Gastrocnemius medialis (tissue), 4 donors: ENCODE data around the gene PCDHB12. TPM values are rescaled to one million over a fixed set of nuclear protein-coding genes. Genes with fewer than 3 reads are reported as not detected.
A peak's percentile ranks its signal among the peaks of the same experiment; 100 is the strongest.
"Not testable (repeated sequence)": the region's sequence is repeated elsewhere in the genome, so short reads cannot be mapped to it uniquely, and the experiment has no call there.

ENCODE experiments used
- ATAC-seq, 2 donors: fragments of 150-250 bp; one replicate each; pipeline ENCODE4 v1.9.1; 2016
- DNase-seq, 2 donors: peaks; one replicate each; pipeline ENCODE4 v3.0.0-alpha.2; 2019
- H3K27ac ChIP-seq, 4 donors: fragments of 200-600 bp; sonication (generic); 1 replicate in 1 of 4; 2 replicates in 3 of 4; pipeline ENCODE4 v1.5.1; 2016 to 2018; ENCODE audit warnings: mild to moderate bottlenecking in 2 of 4, moderate library complexity in 1 of 4
- H3K27me3 ChIP-seq, 3 donors: fragments of 200-600 bp; sonication (generic) in 2 of 3; 1 replicate in 1 of 3; 2 replicates in 2 of 3; pipeline versions ENCODE4 v1.5.1 to v1.6.0; 2016 to 2019; ENCODE audit warnings: mild to moderate bottlenecking in 1 of 3, moderate library complexity in 1 of 3
- H3K36me3 ChIP-seq, 2 donors: fragments of 200-600 bp; sonication (generic) in 1 of 2; one replicate each; pipeline ENCODE4 v1.5.1; 2017 to 2018
- H3K4me1 ChIP-seq, 2 donors: fragments of 200-600 bp; sonication (generic) in 1 of 2; one replicate each; pipeline ENCODE4 v1.5.1; 2016 to 2017; ENCODE audit warnings: mild to moderate bottlenecking in 2 of 2
- H3K4me3 ChIP-seq, 4 donors: fragments of 200-600 bp; sonication (generic) in 3 of 4; 1 replicate in 1 of 4; 2 replicates in 3 of 4; pipeline ENCODE4 v1.5.1; 2016 to 2019; ENCODE audit warnings: mild to moderate bottlenecking in 2 of 4
- H3K9me3 ChIP-seq, 3 donors: fragments of 200-600 bp; sonication (generic) in 2 of 3; 1 replicate in 1 of 3; 2 replicates in 2 of 3; pipeline ENCODE4 v1.5.1; 2016 to 2019
- CTCF ChIP-seq, 5 experiments: fragments of 450-650 bp in 3 of 5; fragments of 200-600 bp in 2 of 5; sonication (generic) in 2 of 5; IDR thresholded peaks in 4 of 5; conservative IDR thresholded peaks in 1 of 5; 1 replicate in 4 of 5; 2 replicates in 1 of 5; pipeline ENCODE4 v1.5.1; 2016 to 2019; ENCODE audit warnings: antibody characterized with exemption in 5 of 5, mild to moderate bottlenecking in 3 of 5, moderate library complexity in 3 of 5
- POLR2A ChIP-seq, 2 donors: fragments of 450-650 bp; IDR thresholded peaks; one replicate each; pipeline ENCODE4 v1.6.1; 2017; ENCODE audit warnings: antibody characterized with exemption in 2 of 2, mild to moderate bottlenecking in 2 of 2, moderate library complexity in 2 of 2
- in situ Hi-C, 4 donors: fragments of 200-750 bp; cut with MboI; loops; one replicate each; pipeline versions ENCODE4 v1.15.0 to v1.8.0; 2017; ENCODE audit warnings: low sequenced_read_pairs in 4 of 4
- intact Hi-C: fragments of 100-400 bp; cut with DNase I; formaldehyde crosslinking; loops from one replicate; pipeline ENCODE4 v1.15.1; 2023; ENCODE audit warnings: low total_unique reads
- total RNA-seq, 4 donors: library from RNA; depleted of rRNA; stranded (reverse); fragments of >200 nt; gene quantifications; one replicate each; pipeline versions ENCODE4 v1.1.0 to v1.2.3, GENCODE V29; 2016

Gene PCDHB12
- total RNA-seq, 4 donors from 2014 or later = 0.41 to 1.1 (median 0.59) TPM

- intact Hi-C loops (no loop called here), in situ Hi-C loops (no loop called here)
- Histone ChIP-seq H3K9me3 (peaks cover 0 to 17% (median 11%) of the 10 kb centered on the region in 3 donors), H3K36me3 (no peaks in the 10 kb centered on the region), H3K4me1 (no peaks in the 10 kb centered on the region), H3K27me3 (peaks cover 0 to 48% (median 26%) of the 10 kb centered on the region in 3 donors), H3K27ac (no peak overlapping the region), H3K4me3 (no peak overlapping the region)
- ATAC-seq (no peak), DNase-seq (no peak)
- TF ChIP-seq CTCF (IDR thresholded peaks at IDR 0.05 in 4 of 5, conservative IDR thresholded peaks at IDR 0.05 in 1 of 5) (no peak), POLR2A (IDR thresholded peaks at IDR 0.05) (no peak)
Measured at GRCh38 chr5:141180313-141180712, 28.2 kb upstream of the PCDHB12 start.

- intact Hi-C loops = no loop called here
- peaks cover 5 to 10% (median 7%) of the 10 kb centered on the region in 3 donors for H3K9me3 ChIP-seq
- in situ Hi-C loops = no loop called here
Measured at GRCh38 chr5:141182248-141182647, 26.3 kb upstream of the PCDHB12 start, which contains the start of gene PCDHB16. Gene PCDHB16, plus strand, starts transcription at chr5:141182387. Its CDS starts 173 bp downstream, at chr5:141182560.

GRCh38 chr5:141184117-141184855, 24.2 kb upstream of the PCDHB12 start:
- in situ Hi-C loops, ATAC-seq, DNase-seq, H3K4me1 ChIP-seq, H3K36me3 ChIP-seq, H3K9me3 ChIP-seq, intact Hi-C loops, H3K27ac ChIP-seq: not testable (repeated sequence)
- peak overlapping the region in 1 of 4 donors; percentile 31 for H3K4me3 ChIP-seq
- H3K27me3 ChIP-seq = peaks cover 0 to 16% (median 6%) of the 10 kb centered on the region in 3 donors

More at GRCh38 chr5:141182248-141182647, 26.3 kb upstream of the PCDHB12 start, which contains the start of gene PCDHB16:
- TF ChIP-seq POLR2A (IDR thresholded peaks at IDR 0.05) (no peak), CTCF (IDR thresholded peaks at IDR 0.05 in 4 of 5, conservative IDR thresholded peaks at IDR 0.05 in 1 of 5) (peak in 1 of 5 experiments; percentile 25)
- ATAC-seq (peak in 1 of 2 donors; percentile 27), DNase-seq (no peak)
- H3K4me3 ChIP-seq = peak within 1 kb of the TSS; percentile 35 to 45 (median 38)
- H3K27me3 ChIP-seq = peaks cover 0 to 33% (median 14%) of the 10 kb centered on the region in 3 donors
- no peaks in the 10 kb centered on the region for H3K36me3 ChIP-seq
- H3K4me1 ChIP-seq = no peaks in the 10 kb centered on the region
- H3K27ac ChIP-seq = peak within 1 kb of the TSS in 1 of 4 donors; percentile 25

GRCh38 chr5:141186897-141187512, 21.5 kb upstream of the PCDHB12 start, which contains the start of gene PCDHB9:
Gene PCDHB9, plus strand, starts transcription at chr5:141187161. Its CDS starts 158 bp downstream, at chr5:141187319.
- peak within 1 kb of the TSS in 1 of 4 donors; percentile 25 for H3K4me3 ChIP-seq
- ATAC-seq (no peak), DNase-seq (no peak)
- H3K9me3 ChIP-seq = peaks cover 4 to 5% (median 5%) of the 10 kb centered on the region in 3 donors
- in situ Hi-C loops (no loop called here), intact Hi-C loops (no loop called here)
- TF ChIP-seq POLR2A (IDR thresholded peaks at IDR 0.05) (no peak), CTCF (IDR thresholded peaks at IDR 0.05 in 4 of 5, conservative IDR thresholded peaks at IDR 0.05 in 1 of 5) (no peak)
- H3K27me3 ChIP-seq = peaks cover 0 to 11% (median 3%) of the 10 kb centered on the region in 3 donors
- no peaks in the 10 kb centered on the region for H3K4me1 ChIP-seq
- H3K27ac ChIP-seq = no peak within 1 kb of the TSS
- no peaks in the 10 kb centered on the region for H3K36me3 ChIP-seq

- DNase-seq, H3K9me3 ChIP-seq, H3K4me1 ChIP-seq, intact Hi-C loops, ATAC-seq, H3K4me3 ChIP-seq, H3K27ac ChIP-seq, in situ Hi-C loops, H3K36me3 ChIP-seq: not testable (repeated sequence)
- H3K27me3 ChIP-seq = peaks cover 0 to 11% (median 3%) of the 10 kb centered on the region in 3 donors
Measured at GRCh38 chr5:141188682-141189081, 19.8 kb upstream of the PCDHB12 start.

GRCh38 chr5:141189131-141189530, 19.4 kb upstream of the PCDHB12 start:
- H3K36me3 ChIP-seq, H3K9me3 ChIP-seq, in situ Hi-C loops, DNase-seq, intact Hi-C loops, H3K27ac ChIP-seq, ATAC-seq, H3K4me1 ChIP-seq, H3K4me3 ChIP-seq: not testable (repeated sequence)
- H3K27me3 ChIP-seq = peaks cover 0 to 11% (median 3%) of the 10 kb centered on the region in 3 donors
